Neural cell (in vitro differentiated cells): ENCODE results near the gene PCNX2. TPM values are rescaled to one million over a fixed set of nuclear protein-coding genes. Genes with fewer than 3 reads are reported as not detected.

Experiments used
- H2AFZ ChIP-seq: fragments of 200-600, 300-800 bp; sonication (generic), shearing (Covaris generic); 2 replicates; pipeline ENCODE4 v1.6.0; 2014; ENCODE audit warnings: low read depth, mild to moderate bottlenecking, antibody characterized with exemption, low read length, moderate library complexity
- H3F3A ChIP-seq: fragments of 200-600 bp; shearing (Covaris generic); 2 replicates; pipeline ENCODE4 v1.6.1; 2016; ENCODE audit warnings: mild to moderate bottlenecking, moderate library complexity, mixed read lengths, antibody characterized with exemption, low read length; ENCODE audit not compliant: insufficient read depth, poor library complexity, severe bottlenecking
- H3K27ac ChIP-seq: fragments of 200-600, 300-800 bp; sonication (generic), shearing (Covaris generic); 2 replicates; pipeline ENCODE4 v1.5.1; 2014; ENCODE audit warnings: mild to moderate bottlenecking, low read length, moderate library complexity
- H3K27me3 ChIP-seq: fragments of 300-800, 200-600 bp; sonication (generic), shearing (Covaris generic); 2 replicates; pipeline ENCODE4 v1.6.0; 2014; ENCODE audit warnings: mild to moderate bottlenecking, low read depth, low read length, moderate library complexity; ENCODE audit not compliant: insufficient read depth
- H3K36me3 ChIP-seq: fragments of 300-800, 200-600 bp; sonication (generic), shearing (Covaris generic); 2 replicates; pipeline ENCODE4 v1.5.1; 2014; ENCODE audit warnings: mild to moderate bottlenecking, antibody characterized with exemption, low read length, moderate library complexity; ENCODE audit not compliant: insufficient read depth
- H3K4me2 ChIP-seq: fragments of 300-800, 200-600 bp; sonication (generic), shearing (Covaris generic); 2 replicates; pipeline ENCODE4 v1.6.0; 2014; ENCODE audit warnings: mild to moderate bottlenecking, low read length
- H3K4me3 ChIP-seq: fragments of 300-800, 200-600 bp; sonication (generic), shearing (Covaris generic); 2 replicates; pipeline ENCODE4 v1.5.1; 2014; ENCODE audit warnings: mild to moderate bottlenecking, low read length, moderate library complexity
- H3K79me2 ChIP-seq: fragments of 200-600 bp; shearing (Covaris generic); replicated peaks from 2 replicates; pipeline ENCODE4 v1.6.0; 2014; ENCODE audit warnings: mild to moderate bottlenecking, low read length, moderate library complexity; ENCODE audit not compliant: insufficient read depth
- H3K9ac ChIP-seq: fragments of 300-800, 200-600 bp; sonication (generic), shearing (Covaris generic); 2 replicates; pipeline ENCODE4 v1.6.1; 2016; ENCODE audit warnings: mild to moderate bottlenecking, low read length, mixed read lengths
- H3K9me2 ChIP-seq: fragments of 200-600 bp; shearing (Covaris generic); 2 replicates; pipeline ENCODE4 v1.6.1; 2016; ENCODE audit warnings: mild to moderate bottlenecking, low read length, mixed read lengths; ENCODE audit not compliant: insufficient read depth
- H3K9me3 ChIP-seq: fragments of 200-600, 300-800 bp; sonication (generic), shearing (Covaris generic); 2 replicates; pipeline ENCODE4 v1.6.1; 2016; ENCODE audit warnings: mild to moderate bottlenecking, mixed run types, low read length, moderate library complexity, mixed read lengths
- H4K20me1 ChIP-seq: fragments of 200-600 bp; shearing (Covaris generic); 2 replicates; pipeline ENCODE4 v1.6.1; 2016; ENCODE audit warnings: mild to moderate bottlenecking, mixed run types; ENCODE audit not compliant: insufficient read depth
- CTCF ChIP-seq: fragments of 450-650 bp; IDR thresholded peaks from 2 replicates; pipeline ENCODE4 v1.5.1; 2014; ENCODE audit warnings: antibody characterized with exemption, mild to moderate bottlenecking, moderate library complexity; ENCODE audit not compliant: poor library complexity, severe bottlenecking
- EP300 ChIP-seq: fragments of 450-650 bp; conservative IDR thresholded peaks from 2 replicates; pipeline ENCODE4 v1.6.1; 2014; ENCODE audit warnings: antibody characterized with exemption, mild to moderate bottlenecking, moderate library complexity; ENCODE audit not compliant: poor library complexity, severe bottlenecking
- EZH2 ChIP-seq: fragments of 200-600, 300-800 bp; shearing (Covaris generic), sonication (generic); IDR thresholded peaks from 2 replicates; pipeline ENCODE4 v1.6.1; 2014; ENCODE audit warnings: antibody characterized with exemption, low read length, borderline replicate concordance, mild to moderate bottlenecking; ENCODE audit not compliant: insufficient read depth, poor library complexity, severe bottlenecking
- MXI1 ChIP-seq: fragments of 450-650 bp; conservative IDR thresholded peaks from 2 replicates; pipeline ENCODE4 v1.6.1; 2014; ENCODE audit warnings: antibody characterized with exemption, mild to moderate bottlenecking; ENCODE audit not compliant: poor library complexity, severe bottlenecking
- POLR2AphosphoS5 ChIP-seq: IDR thresholded peaks from 2 replicates; pipeline ENCODE4 v1.6.1; 2012
- RAD21 ChIP-seq: fragments of 450-650 bp; conservative IDR thresholded peaks from 2 replicates; pipeline ENCODE4 v1.6.1; 2014; ENCODE audit warnings: antibody characterized with exemption, mild to moderate bottlenecking, moderate library complexity
- REST ChIP-seq: IDR thresholded peaks from 2 replicates; pipeline ENCODE4 v1.6.1; 2012; ENCODE audit warnings: borderline replicate concordance
- SMC3 ChIP-seq: fragments of 450-650 bp; conservative IDR thresholded peaks from 2 replicates; pipeline ENCODE4 v1.6.1; 2014; ENCODE audit warnings: antibody characterized with exemption, mild to moderate bottlenecking, moderate library complexity; ENCODE audit not compliant: poor library complexity
- TAF1 ChIP-seq: IDR thresholded peaks from 2 replicates; pipeline ENCODE4 v1.6.1; 2012; ENCODE audit warnings: low read depth
- polyA plus RNA-seq: library from polyadenylated mRNA; depleted of rRNA; stranded (reverse); fragments of >200 nt; gene quantifications from 2 replicates; pipeline ENCODE4 v1.2.3, GENCODE V29; 2014

Gene PCNX2
- polyA plus RNA-seq, 1 donor from 2014 or later: 17.2 TPM

- no peaks in the 10 kb centered on the region for H4K20me1 ChIP-seq
- no peak overlapping the region for H3K9ac ChIP-seq
- no peaks in the 10 kb centered on the region for H3K27me3 ChIP-seq
- no peaks in the 10 kb centered on the region for H3K79me2 ChIP-seq
- H3F3A ChIP-seq: no peaks in the 10 kb centered on the region
- H3K9me3 ChIP-seq: peaks cover 5% of the 10 kb centered on the region
- no peak overlapping the region for H2AFZ ChIP-seq
- H3K27ac ChIP-seq: no peak overlapping the region
- no peaks in the 10 kb centered on the region for H3K9me2 ChIP-seq
- no peak for TF ChIP-seq TAF1
- no peak for TF ChIP-seq CTCF
- TF ChIP-seq SMC3: no peak
- no peak for TF ChIP-seq EZH2
- TF ChIP-seq EP300: no peak
- TF ChIP-seq POLR2AphosphoS5: no peak
- no peak for TF ChIP-seq MXI1
- no peak for TF ChIP-seq REST
- TF ChIP-seq RAD21: no peak
- peaks cover 5% of the 10 kb centered on the region for H3K36me3 ChIP-seq
- H3K4me3 ChIP-seq: no peak overlapping the region
- H3K4me2 ChIP-seq: no peak overlapping the region
Observed at GRCh38 chr1:233190987-233191386, 104.5 kb downstream of the PCNX2 start.

- TF ChIP-seq REST (no peak), MXI1 (no peak), RAD21 (no peak), CTCF (no peak), TAF1 (no peak), EZH2 (no peak), POLR2AphosphoS5 (no peak), EP300 (no peak), SMC3 (no peak)
Observed at GRCh38 chr1:233189526-233189925, 106.0 kb downstream of the PCNX2 start.

More at GRCh38 chr1:233189526-233189925, 106.0 kb downstream of the PCNX2 start:
- H4K20me1 ChIP-seq: no peaks in the 10 kb centered on the region
- no peak overlapping the region for H3K9ac ChIP-seq
- no peak overlapping the region for H3K27ac ChIP-seq
- no peak overlapping the region for H2AFZ ChIP-seq
- H3K36me3 ChIP-seq: peaks cover 4% of the 10 kb centered on the region
- H3K27me3 ChIP-seq: no peaks in the 10 kb centered on the region
- H3K9me3 ChIP-seq: no peaks in the 10 kb centered on the region
- H3F3A ChIP-seq: no peaks in the 10 kb centered on the region
- no peak overlapping the region for H3K4me2 ChIP-seq
- no peaks in the 10 kb centered on the region for H3K79me2 ChIP-seq
- H3K9me2 ChIP-seq: no peaks in the 10 kb centered on the region
- no peak overlapping the region for H3K4me3 ChIP-seq
